Measurements from ENCODE around the gene KCTD12. TPM values are rescaled to one million over a fixed set of nuclear protein-coding genes. Genes with fewer than 3 reads are reported as not detected.

The KCTD12 gene
- total RNA-seq, 1 donor from 2014 or later = 46.2 TPM

DNA sequence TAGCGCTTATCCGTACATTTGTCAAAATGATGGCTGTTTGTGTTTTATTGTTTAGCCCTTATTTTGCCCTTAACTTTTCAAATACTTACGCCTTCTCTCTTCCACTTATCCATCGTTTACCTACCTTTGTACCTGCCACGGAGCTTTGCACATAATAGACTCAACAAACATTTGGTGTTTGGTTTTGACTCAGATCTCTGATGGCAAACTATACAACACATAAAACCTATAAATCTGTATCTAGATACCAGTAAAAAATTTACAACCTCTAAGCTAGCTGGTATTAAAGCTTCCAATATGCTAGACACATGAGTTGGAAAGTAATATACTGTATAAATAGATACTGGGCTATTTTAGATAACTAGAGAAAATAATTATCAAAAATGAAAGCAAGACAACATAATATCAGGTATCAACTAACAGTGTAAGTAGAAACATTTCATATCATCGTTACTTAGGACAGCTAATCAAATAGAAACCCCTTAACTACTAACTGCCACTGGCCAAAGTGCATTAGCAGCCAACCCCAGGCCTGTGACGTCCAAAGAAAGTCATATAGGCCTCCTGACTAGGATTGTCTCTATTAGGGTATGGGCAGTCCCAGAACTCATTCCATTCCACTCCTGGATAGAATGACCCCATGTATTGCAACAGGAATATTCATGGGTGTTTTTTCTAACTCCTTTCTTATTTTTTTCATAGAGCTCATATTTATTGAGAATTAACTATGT is 53.8 kb downstream of the KCTD12 start:
- TF ChIP-seq, protein P1, sequence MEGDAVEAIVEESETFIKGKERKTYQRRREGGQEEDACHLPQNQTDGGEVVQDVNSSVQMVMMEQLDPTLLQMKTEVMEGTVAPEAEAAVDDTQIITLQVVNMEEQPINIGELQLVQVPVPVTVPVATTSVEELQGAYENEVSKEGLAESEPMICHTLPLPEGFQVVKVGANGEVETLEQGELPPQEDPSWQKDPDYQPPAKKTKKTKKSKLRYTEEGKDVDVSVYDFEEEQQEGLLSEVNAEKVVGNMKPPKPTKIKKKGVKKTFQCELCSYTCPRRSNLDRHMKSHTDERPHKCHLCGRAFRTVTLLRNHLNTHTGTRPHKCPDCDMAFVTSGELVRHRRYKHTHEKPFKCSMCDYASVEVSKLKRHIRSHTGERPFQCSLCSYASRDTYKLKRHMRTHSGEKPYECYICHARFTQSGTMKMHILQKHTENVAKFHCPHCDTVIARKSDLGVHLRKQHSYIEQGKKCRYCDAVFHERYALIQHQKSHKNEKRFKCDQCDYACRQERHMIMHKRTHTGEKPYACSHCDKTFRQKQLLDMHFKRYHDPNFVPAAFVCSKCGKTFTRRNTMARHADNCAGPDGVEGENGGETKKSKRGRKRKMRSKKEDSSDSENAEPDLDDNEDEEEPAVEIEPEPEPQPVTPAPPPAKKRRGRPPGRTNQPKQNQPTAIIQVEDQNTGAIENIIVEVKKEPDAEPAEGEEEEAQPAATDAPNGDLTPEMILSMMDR (IDR thresholded peaks at IDR 0.05; ENCODE audit: unreplicated experiment) = no peak
- Mint-ChIP-seq H3K4me3 (ENCODE audit: low read depth) (no peak overlapping the region), H3K27ac (peak overlapping the region; percentile 2), H3K27me3 (peaks cover 4% of the 10 kb centered on the region), H3K4me1 (ENCODE audit: low read depth) (peaks cover 23% of the 10 kb centered on the region), H3K9me3 (ENCODE audit: low read depth) (no peaks in the 10 kb centered on the region), H3K36me3 (ENCODE audit: insufficient read depth) (no peaks in the 10 kb centered on the region)
- DNase-seq (ENCODE audit: low spot score, unreplicated experiment) = no peak

DNA sequence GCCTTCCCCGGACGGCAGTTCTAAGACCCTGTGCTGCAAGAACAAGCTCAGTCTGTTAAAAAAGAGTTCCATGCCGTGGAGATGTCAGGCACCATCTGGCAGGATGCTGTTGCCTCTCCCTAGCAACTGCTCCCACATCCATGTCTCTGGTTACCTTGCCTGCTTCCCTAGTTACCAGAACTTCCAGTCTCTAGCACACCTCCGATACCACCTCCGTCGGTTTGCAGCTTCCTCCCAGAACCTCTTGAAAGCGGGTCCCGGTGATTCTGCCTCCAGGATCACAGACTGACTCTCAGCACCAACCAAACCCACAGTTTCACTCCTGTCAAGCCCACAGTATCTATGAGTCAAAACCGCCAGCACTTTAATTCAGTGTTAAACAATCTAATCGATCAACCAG is 55.4 kb downstream of the KCTD12 start:
- Mint-ChIP-seq H3K27ac (peak overlapping the region; percentile 69), H3K36me3 (ENCODE audit: insufficient read depth) (no peaks in the 10 kb centered on the region), H3K27me3 (peaks cover 6% of the 10 kb centered on the region), H3K4me1 (ENCODE audit: low read depth) (peaks cover 17% of the 10 kb centered on the region), H3K4me3 (ENCODE audit: low read depth) (no peak overlapping the region), H3K9me3 (ENCODE audit: low read depth) (no peaks in the 10 kb centered on the region)
- TF ChIP-seq, protein P1 (IDR thresholded peaks at IDR 0.05; ENCODE audit: unreplicated experiment) = no peak
- DNase-seq (ENCODE audit: low spot score, unreplicated experiment) = no peak

Other genes with a start within 250 kb of the KCTD12 start
- not detected in 2 replicates for gene ACOD1, start 62.1 kb upstream of the KCTD12 start, total RNA-seq
- 21.3 and 21.4 TPM in 2 replicates for gene CLN5, start 105.7 kb upstream of the KCTD12 start, total RNA-seq
- gene FBXL3, start 140.8 kb upstream of the KCTD12 start, total RNA-seq = 18.0 and 21.8 TPM in 2 replicates

Measured in progenitor cell of endocrine pancreas (in vitro differentiated cells).